HG03064 (cell line): Measurements from ENCODE around the gene TOPORS.
"Not testable (repeated sequence)": the region's sequence is repeated elsewhere in the genome, so short reads cannot be mapped to it uniquely, and the experiment has no call there.

Experiments used
- ATAC-seq: cut with Tn5 transposase; IDR thresholded peaks from one replicate; pipeline ENCODE4 v1.9.1; 2021; ENCODE audit warnings: low read depth; ENCODE audit not compliant: unreplicated experiment

The TOPORS gene

GRCh38 chr9:32570262-32570661, 17.9 kb upstream of the TOPORS start:
- no peak for ATAC-seq

GRCh38 chr9:32566770-32567169, 14.4 kb upstream of the TOPORS start:
- ATAC-seq, result no peak

DNA sequence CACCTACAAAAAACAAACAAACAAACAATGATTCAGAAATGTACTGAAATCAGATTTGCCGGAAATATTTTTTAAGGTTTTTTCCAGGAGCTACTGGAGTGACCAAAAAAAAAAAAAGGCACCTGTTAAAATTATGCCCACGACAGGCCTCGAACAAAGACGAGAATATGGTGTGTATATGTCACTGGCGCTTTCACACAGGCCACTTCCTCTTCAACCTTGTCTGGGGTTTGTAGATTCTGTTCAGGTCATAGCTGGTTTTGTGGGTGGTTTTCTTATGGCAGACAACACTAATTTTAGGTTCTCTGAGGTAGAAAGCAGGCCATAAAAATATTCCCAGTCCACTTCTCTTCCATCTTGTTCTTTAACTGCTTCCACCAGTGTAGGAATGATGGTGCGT, 13.6 kb upstream of the TOPORS start:
- no peak for ATAC-seq

DNA sequence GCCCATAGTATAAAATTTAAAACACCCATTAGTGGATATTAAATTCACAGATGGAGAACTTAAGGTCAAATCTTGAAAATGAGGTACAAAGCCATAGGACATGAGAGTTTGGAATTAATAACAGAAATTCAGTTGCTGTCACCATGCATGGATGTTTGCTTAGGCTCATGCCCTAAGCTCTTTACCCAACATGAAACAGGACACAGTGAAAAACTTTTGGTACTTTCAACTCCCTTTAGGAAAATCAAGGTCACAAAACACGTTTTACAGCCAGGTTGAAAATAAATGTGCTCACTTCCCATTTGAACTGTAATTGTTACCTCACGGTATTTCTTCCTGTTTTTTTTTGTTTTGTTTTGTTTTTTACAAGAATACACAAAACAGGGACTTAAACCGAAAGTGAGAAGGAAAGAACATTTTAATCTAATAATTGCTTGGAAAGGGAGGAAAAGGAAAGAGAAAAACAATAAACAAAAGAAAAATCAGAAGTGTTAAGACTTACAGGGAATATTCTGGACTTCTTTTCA, 6.1 kb upstream of the TOPORS start:
- ATAC-seq, result no peak

DNA sequence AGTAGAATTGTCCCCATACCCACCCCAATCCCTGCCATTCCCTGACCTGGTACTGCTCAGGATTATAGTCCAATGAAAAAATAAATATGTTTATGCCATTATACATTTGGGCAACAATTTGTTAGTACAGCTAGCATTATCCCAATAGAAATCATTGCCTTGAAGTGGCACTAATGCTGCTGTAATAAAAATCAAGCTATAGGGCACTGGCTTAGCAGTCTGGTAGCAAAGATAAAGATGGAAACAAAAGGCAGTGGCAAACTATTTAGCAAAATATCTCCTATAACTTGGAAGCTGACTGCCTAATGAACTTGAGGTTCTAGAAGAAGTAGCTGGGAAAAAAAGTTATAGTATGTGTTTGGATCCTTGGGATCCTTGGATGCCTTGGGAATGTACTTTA, 2.2 kb upstream of the TOPORS start:
- no peak for ATAC-seq

GRCh38 chr9:32554107-32554506, 1.7 kb upstream of the TOPORS start:
- ATAC-seq, result no peak

DNA sequence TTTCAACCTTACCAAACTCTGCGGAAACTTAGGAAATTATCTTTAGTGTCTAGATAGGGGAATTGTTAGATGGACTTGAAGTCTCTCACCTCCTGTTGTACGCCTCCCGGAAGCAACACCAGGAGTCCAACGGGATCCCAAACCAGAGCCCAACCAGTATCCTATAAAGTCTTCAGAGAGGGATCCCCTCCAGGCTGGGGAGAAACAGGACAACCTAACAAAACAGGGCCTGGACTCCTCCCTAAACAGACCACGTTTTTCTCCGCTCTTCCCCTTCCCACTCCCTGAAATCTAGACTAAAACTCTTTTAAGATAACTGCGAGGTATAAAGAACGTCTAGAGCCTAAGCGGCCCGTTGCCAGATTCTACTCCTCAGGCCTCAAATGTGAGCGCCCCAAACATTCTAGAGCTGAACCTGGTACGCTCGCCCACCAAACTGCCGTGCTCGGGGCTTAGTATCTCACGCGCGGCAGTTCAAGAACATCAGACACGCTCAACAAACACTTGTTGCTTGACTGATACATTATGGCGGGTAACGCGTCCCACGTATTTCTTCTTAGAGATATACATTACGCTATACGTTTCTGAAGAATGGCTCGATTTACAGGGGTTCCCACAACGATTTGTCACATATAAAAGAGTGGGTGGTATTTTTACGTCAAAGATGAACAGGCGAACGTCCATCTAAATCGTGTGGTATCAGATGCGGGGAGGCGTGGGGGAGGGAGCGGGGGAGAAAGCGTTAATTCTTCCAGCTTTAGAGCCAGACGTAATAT, 922 bp downstream of the TOPORS start:
- ATAC-seq, result peak; percentile 3

DNA sequence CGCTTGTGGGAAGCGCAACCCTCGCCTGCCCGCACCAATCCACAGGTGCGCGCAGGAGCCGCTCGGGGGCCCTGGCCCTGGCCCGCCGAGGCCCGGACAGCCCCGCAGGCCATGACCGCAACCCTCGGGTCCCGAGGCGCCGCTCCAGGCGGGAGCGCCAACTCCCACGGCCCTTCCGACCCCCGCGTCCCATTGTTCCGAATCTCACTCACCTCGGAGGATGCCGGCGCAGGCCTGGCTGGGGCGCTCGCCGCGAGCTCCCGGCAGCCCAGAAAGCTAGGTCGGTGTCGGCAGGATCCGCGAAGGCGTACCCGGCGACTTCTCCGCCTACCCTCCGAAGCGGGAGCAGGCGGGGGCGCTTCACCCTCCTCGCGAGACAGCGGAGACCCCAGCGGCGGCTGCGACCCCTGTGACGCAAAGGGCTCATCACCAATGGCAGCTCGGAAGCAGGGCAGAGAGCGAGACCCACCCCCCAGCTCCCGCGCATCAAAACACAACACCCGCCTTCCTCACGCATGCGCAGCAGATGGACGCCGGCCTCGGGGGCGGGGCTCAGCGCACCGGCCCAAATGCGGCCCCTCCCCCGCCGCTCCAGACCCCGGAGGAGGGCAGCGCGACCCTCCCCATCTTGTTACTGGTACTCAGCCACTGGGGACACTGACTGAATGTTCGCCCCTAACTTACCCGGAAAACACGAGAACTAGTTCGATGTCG, 1.7 kb downstream of the TOPORS start:
- peak; percentile 56 for ATAC-seq

DNA sequence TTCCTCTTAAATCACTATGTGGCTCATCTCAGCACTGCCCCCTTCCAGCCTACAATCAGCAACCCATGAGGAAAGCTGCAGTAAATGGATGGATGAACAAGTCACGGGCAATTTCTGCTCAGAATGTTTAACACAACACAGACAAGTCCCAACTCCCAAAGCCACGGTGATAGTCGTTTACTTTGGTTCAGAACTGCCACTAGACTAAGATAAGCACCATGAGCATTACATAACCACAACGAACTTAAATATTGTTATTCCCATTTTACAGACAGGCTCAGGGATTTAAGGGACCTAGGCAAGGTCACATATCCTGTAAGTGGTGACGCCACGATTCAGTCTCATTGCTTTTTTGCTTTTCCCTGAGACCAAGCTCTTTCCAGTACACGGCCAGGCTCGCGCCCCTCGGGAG, 2.2 kb downstream of the TOPORS start:
- no peak for ATAC-seq

- ATAC-seq, result not testable (repeated sequence)
Measured at GRCh38 chr9:32548213-32548612, 4.2 kb downstream of the TOPORS start.

- no peak for ATAC-seq
Measured at GRCh38 chr9:32545884-32546283, 6.5 kb downstream of the TOPORS start.

DNA sequence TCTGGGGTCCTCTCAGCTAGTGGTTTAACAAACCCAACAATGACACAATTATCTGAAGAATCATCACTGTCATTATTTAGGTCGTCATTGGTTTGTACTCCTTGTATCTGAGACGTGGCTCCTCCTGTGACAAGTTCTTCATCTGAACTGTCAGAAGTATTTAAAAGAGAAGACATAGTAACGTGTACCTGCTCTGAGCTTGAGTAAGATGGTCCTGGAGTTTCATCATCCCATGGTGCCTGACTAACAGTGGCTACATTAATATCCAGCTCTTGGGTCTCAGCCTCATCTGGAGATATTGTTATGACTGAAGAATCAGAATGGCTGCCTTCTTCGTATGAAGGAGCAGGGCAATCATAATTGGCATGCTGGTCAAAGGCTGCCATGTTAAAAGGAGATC, 9.3 kb downstream of the TOPORS start:
- ATAC-seq, result no peak

DNA sequence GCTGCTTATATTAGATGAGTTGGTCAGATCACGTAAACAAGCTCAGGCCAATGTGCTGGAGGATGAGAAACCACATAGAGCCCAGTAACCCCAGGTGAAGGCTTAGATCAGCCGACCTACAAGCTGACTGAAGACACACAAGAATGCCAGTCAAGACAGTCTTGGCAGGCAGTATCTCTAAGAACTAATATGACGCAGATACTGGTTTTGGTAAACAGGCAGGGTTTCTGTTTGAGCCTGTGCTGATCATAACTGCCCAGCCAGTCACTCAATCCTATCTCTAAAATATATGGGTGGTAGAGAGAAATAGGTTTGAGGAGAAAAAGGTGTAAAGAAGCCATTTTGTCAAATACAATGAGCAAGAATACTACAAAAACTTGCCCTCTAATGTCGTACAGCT, 18.6 kb downstream of the TOPORS start:
- no peak for ATAC-seq

DNA sequence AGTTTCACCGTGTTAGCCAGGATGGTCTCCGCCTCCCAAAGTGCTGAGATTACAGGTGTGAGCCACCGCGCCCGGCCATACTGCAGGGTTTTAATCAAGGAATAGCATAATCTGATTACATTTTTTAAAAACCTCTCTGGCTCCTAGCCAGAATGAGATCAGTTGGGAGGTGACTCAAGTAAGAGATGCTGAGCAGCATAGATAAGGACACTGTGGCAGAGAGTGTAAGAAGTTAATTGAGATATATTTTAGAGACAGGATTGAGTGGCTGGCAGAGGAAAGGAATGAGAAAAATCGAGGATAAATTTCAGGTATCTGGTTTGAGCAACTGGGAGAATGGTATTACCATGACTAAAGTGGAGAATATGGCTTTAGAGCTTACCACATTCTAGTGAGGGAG, 19.1 kb downstream of the TOPORS start:
- ATAC-seq, result no peak

GRCh38 chr9:32526707-32527048, 25.7 kb downstream of the TOPORS start:
- ATAC-seq, result no peak

GRCh38 chr9:32526041-32526706, 26.2 kb downstream of the TOPORS start, which contains the start of gene RIGI:
RIGI (minus strand) TSS chr9:32526196; CDS start chr9:32526166, 30 bp downstream.
- peak; percentile 77 for ATAC-seq

DNA sequence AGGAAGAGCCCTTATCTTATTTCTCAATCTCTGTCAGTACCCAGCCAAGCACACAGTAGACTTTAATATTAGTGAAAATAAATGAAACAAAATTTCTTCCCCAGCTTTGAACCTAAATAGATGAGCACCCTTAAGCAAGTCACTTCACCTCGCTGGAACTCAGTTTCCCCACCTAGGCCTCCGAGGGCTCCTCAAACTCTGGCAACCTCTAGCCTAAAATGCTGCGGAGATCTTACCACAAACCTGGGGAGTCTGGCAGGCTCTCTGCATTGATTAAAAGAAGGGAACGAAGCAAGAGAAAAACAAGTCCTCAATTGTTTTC, 26.7 kb downstream of the TOPORS start:
- no peak for ATAC-seq

- peak; percentile 10 for ATAC-seq
Measured at GRCh38 chr9:32524892-32525708, 27.3 kb downstream of the TOPORS start.

- ATAC-seq, result not testable (repeated sequence)
Measured at GRCh38 chr9:32524558-32524891, 27.9 kb downstream of the TOPORS start.

GRCh38 chr9:32523910-32524309, 28.5 kb downstream of the TOPORS start:
- ATAC-seq, result no peak

GRCh38 chr9:32518276-32518675, 34.1 kb downstream of the TOPORS start:
- ATAC-seq, result no peak
